Endometrial microvascular endothelial cells (primary cell): ENCODE measurements around the gene PHLDB2. TPM values are rescaled to one million over a fixed set of nuclear protein-coding genes. Genes with fewer than 3 reads are reported as not detected.

Experiments used
- in situ Hi-C: cut with HindIII; loops from 2 replicates; pipeline ENCODE4 v1.10.0; 2017; ENCODE audit warnings: low sequenced_read_pairs, low pct_unique_long_range_greater_than_20kb; ENCODE audit errors: inconsistent ontology term
- total RNA-seq: library from RNA; depleted of rRNA; stranded (reverse); fragments of >200 nt; gene quantifications from one replicate; pipeline ENCODE4 v1.2.3, GENCODE V29; 2015; ENCODE audit errors: inconsistent ontology term

PHLDB2 gene
- total RNA-seq, 1 donor from 2014 or later, result 82.3 TPM

DNA sequence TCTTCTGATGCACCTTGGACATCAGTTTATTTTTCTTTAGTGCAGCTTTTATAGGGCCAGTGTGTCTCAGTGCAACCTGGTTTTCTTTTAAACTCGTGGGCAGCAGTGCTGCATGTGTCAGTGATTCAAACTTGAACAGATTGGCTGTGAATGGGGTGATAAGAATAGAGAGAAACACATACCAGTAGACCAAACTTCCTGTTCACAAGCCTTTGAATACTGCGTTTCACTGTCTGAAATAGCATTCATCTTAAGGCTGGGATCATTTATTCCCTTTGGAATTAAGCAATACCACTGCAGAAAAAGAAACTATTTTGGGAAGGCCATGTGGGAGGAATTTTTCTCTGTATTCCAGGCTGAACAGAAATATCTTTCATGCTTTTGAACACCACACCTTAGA lies 51.7 kb downstream of the PHLDB2 start:
- in situ Hi-C loops, result no loop called here

DNA sequence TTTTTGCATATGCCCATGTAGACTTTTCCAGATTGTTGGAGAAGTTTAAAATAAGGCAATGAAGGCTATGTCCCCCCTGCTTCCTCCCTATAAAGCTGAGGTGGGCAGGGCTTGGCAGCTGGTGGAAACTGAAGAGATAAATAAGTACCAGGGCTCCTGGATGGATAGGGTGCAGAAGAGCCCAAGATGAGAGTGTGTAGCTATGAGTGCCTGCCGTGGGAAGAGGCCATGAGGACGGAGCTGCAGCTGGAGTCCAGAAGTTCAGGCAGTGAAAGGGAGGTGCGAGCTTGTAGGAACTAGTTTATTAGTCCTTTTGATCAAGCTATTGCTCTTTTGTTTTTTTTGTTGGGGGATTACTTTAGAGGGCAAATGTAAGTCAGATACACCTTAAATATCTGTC lies 52.4 kb downstream of the PHLDB2 start:
- in situ Hi-C loops, result no loop called here

DNA sequence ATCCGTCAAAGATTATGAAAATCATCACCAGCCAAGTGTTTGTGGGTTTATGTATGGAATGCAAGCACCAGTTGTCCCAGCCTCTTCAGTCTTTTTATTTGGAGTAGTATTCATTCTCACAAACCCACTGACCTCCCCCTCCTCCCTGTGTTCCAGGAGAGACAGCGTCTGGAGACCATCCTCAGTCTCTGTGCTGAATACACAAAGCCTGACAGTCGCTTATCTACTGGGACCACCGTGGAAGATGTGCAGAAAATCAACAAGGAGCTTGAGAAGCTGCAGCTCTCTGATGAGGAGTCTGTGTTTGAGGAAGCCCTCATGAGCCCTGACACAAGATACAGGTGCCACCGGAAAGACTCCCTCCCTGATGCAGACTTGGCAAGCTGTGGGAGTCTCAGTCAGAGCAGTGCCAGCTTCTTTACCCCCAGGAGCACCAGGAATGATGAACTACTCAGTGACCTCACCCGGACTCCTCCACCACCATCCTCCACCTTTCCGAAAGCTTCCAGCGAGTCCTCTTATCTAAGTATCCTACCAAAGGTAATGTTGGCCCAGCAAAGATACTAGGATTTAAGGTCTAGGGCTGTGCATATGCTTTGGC lies 54.2 kb downstream of the PHLDB2 start:
- in situ Hi-C loops, result no loop called here

DNA sequence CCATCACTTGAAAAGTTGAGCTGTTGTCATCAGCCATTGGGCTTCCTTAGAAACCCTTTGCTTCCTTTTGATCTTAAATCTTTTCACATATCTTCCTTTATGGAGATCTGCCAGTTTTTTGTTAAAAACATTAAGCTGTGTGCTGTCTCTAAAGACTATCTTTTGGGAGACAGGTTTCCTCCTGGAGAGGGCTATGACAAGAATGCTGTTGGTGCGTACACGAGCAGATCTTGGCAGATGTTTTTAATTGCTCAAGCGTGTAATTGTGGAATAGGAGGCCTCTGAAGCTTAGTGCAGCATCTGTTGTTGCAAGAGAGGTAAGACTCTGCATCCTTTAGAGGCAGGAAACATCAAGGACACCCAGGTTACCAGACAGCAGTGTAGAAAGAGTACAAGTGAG lies 56.8 kb downstream of the PHLDB2 start:
- in situ Hi-C loops, result no loop called here

DNA sequence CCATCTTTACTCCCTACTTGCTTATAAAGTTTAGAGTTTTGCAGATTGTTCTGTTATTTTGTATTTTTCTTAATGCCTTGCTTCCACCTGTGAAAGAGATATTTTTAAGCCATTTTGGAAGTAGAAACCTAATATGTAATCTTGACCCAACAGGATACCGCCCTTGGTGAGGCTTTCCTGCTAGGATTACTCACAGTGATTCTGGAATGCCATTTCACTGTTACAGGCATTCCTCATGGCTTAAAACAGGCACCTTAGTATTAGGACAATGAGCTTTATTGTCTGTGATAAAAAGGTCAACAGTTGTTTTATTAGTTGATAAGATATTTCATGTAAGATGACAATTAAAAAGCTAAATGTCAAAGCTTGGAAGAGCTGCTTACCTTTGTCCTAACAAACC lies 58.2 kb downstream of the PHLDB2 start:
- in situ Hi-C loops, result no loop called here

DNA sequence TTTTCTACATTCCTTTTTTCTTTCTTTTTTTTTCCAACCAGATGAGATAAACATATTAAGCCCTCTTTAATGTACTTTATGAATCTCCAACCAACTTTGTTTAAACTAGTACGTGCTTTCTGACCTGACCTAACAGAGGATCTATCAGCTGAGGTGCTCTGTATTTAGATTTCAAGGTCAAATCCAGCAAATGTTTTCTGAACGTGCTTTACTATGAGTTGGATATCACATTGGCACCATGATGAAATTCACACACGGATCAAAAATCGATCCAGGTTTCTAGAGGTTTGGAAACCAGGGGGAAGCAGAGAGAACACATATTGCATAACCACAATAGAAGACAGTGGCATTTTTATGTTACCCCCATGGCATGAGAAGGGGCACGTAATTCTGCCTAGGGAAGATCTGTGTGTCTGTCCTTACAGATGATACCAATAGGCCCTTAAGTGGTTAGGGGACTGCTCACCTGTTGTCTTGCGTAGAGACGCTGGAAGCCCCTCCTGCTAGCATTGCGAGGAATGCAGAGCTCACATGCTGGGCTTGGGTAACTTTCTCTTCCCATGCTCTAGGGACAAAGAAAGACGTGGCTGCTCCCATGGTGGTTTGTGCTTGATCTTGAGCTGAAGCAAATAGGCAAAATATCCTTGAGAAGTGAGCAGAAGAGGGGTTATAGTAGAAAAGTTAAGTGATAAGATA lies 60.5 kb downstream of the PHLDB2 start:
- in situ Hi-C loops, result no loop called here

DNA sequence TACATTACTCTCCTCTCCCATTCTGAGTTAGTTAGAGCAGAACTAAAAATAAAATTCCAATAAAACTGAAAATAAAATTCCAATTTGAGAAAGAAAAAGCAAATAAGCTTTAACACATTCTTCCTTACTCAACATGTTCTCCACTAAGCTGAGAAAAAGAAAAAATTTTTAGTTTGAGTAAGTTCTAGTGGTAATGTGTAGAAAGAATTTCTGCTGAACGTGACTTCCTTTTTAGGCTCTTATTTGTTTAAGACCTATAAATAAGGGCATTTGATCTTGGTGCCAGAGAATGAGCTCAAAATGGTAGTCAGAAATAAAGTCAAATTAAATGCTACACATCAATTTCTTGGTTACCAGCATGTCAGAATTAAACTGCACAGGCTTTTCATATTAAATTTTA lies 62.1 kb downstream of the PHLDB2 start:
- in situ Hi-C loops, result no loop called here

DNA sequence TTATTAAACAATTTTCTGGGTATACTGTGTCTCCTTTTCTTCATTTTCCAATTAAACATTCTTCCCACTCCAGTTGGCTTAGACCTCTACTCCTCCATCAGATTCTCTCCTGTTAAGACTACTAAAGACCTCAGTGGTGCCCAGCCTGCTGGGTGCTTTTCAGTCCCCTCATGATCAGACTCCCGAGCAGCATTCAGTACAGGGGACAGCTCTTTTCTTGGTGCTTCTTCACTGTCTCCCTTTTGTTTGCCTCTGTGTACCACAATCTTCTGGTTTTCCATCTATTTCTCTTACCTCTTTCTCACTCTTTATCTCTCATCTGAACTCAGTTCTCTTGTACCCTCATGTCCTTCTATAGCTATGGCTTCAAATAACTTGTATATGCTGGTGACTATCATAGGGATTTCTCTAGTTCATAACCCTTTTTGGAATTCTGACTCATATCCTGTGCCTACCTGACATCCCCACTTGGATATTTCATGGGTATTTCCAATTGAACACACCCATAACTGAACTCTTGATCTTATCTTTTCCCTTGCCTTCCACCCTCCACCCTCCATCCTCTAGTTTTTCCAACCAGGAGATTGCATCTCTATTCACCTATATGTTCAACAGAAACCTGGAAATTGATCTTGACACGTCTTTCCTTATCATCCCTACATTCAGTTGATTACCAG lies 64.2 kb downstream of the PHLDB2 start:
- in situ Hi-C loops, result no loop called here

DNA sequence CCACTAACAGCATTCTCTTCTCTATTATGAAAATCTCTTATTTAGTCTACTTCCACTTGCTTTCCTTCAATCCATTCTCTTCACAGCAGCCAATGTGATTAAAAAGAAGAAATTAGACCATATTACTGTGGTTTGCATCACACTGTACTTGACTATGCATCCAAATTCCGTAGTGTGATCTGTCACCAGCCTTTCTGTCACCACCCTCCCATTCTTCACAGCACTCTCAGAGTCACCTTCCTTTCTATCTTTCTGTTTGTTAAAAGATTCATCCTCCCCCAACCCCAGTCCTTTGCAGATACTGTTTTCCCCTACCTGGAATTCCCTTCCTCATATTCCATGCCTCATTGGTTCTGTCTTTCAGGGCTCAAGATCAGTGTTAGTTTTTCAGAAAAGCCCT lies 64.7 kb downstream of the PHLDB2 start:
- in situ Hi-C loops, result no loop called here

DNA sequence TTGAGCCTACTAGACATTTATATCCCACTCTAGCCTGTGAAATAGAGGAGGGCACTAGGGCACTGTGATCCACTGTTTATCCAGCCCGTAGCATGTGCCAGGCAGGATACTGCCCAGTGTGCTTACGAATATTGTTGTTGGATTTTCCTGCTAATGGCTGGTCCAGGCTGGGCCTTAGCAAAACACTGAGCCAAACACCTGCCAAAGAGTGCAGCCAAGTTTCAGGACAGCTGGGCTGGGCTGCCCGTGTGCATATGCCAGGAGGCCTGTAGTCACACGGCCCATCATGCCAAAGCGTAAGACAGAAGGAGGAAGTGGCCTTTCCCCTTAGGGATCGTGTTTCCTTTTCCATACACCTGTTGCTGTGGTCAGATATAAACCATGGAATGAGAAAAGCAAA lies 65.2 kb downstream of the PHLDB2 start:
- in situ Hi-C loops, result no loop called here

DNA sequence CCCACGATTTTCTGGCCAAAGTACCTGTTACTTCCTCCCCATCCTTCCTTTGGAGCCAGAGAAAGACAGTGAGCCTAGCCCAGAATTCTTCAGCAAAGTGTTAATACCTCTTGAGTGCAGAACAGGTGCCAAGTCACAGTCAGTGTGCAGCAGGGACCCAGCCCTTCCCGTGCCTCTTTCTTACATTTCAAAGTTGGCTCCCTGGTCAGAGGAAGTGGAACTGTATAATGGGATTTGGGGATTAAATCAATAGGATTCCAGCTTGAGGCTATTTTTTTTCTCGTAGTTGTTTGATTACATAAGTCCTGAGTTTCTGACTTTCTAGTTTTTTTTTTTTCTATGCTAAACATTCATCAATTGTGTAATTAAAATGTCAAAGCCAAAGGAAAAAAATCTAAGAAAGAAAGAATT lies 67.2 kb downstream of the PHLDB2 start:
- in situ Hi-C loops, result no loop called here

DNA sequence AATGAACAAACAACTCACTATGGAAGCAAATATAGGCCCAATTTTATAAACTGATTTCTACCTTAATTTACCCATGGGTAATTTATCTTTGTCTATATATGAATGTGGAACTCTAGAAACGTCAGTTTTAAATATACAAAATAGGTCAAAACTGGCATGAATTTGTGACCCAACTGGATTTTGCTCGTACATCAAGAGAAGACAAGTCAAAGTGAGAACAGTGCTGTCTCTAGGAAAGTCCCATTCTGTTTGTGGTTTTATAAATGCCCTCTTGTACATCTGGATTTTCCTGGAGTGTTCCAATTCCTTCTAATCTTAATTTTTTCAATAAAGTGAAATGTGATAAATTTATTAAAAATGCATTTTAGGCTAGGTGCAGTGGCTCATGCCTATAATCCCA lies 69.5 kb downstream of the PHLDB2 start:
- in situ Hi-C loops, result no loop called here

DNA sequence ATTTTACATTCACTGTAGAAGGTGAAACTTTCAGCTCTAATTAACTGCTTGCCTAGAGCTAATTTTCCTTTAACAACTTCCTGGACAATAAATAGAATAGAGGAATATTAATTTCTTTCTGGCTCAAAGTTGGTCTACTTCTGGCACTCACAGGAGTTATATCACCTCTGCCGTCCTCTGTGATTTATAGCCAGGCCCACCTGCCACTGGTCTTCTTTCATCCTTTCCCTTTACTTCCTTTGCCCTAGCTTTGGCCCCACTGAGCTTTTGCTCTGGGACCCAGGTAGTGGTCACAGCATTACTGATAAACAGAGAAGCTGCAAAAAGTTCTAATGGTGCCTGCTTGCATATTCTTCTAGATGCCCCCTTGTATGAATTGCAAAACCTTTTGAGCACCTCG lies 70.4 kb downstream of the PHLDB2 start:
- in situ Hi-C loops, result no loop called here

DNA sequence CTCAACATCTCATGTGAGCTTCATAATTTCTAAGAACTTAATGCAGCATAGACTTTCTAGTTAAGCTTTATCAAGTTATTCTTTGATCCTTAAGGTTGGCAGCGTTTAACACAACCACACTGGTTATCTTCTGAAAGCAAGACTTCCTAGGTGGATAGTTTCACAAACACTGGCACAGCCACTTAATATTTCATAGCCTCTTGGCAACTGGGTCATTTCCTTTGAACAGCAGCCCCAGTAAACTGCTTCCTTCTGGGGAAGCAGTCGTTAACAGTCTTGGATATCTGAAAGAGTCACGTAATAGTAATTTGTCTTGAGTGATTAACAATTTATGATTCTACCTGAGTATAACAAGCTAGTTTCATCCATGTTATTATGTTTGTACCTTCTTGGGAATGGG lies 73.9 kb downstream of the PHLDB2 start:
- in situ Hi-C loops, result no loop called here

DNA sequence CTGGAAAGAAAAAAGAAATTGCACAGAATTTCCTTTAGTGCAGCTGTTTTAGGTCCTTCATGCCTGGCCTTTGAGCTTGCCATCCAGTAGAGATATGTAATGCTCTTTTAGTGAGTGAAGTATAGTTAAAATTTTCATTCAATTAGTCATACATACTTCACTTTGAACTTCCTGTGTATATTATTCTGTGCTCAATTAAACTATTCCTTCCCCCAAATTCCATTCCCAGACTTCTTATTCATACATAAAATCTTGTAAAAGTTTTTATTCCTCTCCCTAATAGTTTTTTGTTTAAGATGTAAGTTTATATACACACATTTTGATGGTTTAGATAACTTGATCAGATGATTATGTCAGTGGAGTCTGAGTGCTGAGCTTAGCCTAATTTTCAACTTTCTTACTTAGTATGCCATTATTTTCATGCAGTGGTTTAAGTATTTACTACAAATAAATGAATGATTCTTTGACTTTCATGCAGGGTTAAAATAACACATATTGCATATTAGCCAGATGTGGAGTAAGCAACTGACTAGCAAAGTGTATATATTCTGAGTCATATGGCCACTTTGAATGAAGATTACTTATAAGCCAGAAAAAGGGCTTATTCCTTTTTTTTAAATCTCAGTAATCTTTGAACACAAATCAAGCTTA lies 77.3 kb downstream of the PHLDB2 start:
- in situ Hi-C loops, result no loop called here

DNA sequence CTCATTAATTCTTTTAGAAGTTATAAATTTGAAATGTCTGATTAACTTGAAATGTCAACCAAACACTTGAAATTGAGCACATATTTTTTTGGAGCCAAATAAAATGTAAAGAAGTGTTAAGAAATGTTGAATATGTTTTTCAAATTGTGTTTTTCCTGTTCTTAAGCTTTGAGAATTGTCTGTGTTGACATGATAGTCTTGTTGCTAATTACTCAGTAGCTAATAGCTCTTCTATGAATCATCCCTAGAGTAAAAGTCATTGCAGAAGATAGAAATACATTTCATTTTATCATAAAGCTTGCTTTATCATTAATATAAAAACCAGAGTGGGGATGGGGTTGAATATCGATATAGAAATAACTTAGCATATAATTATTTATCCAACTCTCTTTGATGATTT lies 77.9 kb downstream of the PHLDB2 start:
- in situ Hi-C loops, result no loop called here

DNA sequence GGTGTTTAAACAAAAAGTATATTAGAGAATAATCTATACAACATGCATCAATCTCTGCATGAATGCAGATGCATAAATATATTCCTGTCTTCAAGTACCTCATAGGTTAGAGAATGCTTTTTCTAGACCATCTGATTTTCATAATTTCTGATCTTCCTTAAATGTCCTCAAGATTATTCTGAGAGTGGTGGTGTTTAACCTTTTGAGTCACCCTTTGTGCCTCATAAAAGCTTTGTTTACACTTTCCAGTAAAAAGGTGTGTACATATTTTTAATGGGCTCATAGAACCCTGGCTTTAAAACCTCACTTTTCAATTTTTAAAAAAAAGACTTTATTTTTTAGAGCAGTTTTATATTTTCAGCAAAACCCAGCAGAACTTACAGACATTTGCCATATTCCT lies 78.8 kb downstream of the PHLDB2 start:
- in situ Hi-C loops, result no loop called here

DNA sequence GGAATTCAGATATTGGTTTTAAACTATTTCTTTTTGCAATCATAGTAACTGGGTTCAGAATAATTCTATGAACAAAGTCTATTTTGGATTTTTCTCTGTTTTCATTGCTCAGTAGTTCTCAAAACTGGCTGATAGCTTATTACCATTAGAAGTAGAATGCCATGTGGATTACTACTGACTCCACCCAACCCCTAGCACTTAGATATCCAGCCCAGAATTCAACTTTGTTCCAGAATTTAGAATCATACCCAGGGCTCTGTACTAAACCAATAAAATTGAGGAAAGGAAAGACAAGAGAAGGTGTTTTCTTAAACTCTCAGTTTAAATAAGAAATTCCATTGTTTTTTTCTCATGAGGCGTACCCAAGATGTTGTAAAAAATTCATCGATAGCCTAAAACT lies 80.8 kb downstream of the PHLDB2 start:
- in situ Hi-C loops, result no loop called here

DNA sequence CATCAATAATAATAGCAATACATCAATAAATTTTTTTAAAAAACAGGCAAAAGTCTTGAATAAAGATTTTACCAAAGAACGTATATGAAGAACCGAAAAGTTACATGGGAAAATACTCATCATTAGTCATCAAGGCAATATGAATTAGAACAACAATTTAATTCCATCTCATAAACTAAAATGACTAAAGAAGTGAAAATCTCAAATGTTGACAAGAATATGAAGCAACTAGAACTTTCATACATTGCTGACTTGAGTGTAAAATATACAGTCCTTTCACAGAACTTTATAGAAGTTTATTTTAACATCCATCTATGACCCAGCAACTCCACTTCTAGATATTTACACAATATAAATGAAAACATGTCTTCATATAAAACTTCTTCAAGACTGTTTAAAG lies 84.5 kb downstream of the PHLDB2 start:
- in situ Hi-C loops, result no loop called here

DNA sequence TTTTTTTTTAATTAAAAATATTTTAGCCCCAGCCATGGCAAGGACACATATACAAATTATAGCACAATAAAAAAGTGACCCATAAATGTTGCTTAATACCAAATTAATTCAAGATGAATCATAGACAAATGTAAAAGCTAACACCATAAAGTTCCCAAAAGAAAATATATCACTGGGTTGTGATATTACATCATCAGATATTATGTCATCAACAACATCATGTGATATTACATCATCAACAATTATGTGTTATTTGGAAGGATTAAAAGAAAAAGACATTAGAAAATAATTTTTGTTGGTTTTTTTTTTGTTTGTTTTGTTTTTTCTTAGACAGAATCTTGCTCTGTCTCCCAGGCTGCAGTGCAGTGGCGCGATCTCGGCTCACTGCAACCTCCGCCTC lies 85.3 kb downstream of the PHLDB2 start:
- in situ Hi-C loops, result no loop called here
